Myocyte (in vitro differentiated cells): Measurements from ENCODE around the gene RASSF1. TPM values are rescaled to one million over a fixed set of nuclear protein-coding genes. Genes with fewer than 3 reads are reported as not detected.
"Not testable (repeated sequence)": the region's sequence is repeated elsewhere in the genome, so short reads cannot be mapped to it uniquely, and the experiment has no call there.

Experiments
- DNase-seq: peaks from one replicate; pipeline ENCODE4 v3.0.0-alpha.2; 2012; ENCODE audit warnings: low read depth
- total RNA-seq: library from RNA; depleted of rRNA; stranded (reverse); fragments of >200 nt; gene quantifications from 2 replicates; pipeline ENCODE4 v1.2.3, GENCODE V29; 2014

Gene RASSF1
- total RNA-seq, 1 donor from 2014 or later: 16.2 TPM

DNA sequence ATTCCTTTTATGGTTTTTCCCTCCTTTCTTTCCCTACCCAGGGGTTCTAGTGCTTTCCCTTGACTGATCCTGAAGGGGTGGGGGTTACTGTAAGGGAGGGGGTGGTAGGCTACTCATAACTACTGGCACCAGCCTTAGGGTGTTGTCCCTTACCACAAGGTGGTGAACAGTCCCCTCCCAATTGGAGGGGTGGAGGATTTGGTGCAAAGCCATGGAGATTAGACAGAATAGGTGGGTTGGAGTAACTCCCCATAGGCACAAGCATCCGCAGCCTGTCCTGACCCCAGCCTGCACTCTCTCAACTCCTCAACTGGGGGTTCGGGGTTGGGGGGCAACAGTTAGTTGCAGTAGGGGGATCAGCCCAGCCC, 15.5 kb downstream of the RASSF1 start:
- DNase-seq: no peak

DNA sequence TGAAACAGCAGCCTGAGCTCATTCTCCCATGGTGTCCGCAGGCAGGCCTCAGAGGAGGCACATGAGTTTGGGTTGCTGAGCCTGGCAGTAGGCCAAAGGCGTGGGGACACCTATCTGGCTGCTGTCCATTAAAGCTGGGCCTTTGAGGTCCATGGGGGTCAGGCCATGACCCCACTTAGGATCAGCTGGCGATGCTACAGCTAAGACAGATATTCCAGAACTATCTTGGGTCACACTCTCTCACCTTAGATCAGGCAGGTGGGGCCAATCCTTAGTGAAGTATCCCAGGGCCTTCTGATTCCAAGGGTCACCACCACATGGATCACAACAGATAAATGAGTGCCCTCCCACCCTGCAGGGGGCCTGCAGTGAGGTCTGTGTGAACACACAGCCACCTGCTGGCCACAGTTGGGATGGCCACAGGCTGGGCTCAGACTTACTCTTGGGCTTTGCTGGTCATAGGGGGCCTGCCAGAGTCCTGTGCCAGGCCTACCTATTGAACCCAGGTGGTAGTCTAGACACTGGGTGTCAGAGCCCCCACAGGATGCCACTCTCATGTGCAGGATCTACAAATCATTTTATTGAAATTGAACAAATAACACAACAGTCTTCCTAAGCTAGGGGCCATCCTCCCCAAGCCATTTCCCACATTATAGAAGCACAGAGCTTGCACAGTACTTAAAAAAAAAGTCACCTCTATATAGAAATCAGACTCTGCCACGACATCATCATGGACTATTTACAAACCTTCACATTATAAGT, 16.1 kb downstream of the RASSF1 start:
- DNase-seq: peak; percentile 73

DNA sequence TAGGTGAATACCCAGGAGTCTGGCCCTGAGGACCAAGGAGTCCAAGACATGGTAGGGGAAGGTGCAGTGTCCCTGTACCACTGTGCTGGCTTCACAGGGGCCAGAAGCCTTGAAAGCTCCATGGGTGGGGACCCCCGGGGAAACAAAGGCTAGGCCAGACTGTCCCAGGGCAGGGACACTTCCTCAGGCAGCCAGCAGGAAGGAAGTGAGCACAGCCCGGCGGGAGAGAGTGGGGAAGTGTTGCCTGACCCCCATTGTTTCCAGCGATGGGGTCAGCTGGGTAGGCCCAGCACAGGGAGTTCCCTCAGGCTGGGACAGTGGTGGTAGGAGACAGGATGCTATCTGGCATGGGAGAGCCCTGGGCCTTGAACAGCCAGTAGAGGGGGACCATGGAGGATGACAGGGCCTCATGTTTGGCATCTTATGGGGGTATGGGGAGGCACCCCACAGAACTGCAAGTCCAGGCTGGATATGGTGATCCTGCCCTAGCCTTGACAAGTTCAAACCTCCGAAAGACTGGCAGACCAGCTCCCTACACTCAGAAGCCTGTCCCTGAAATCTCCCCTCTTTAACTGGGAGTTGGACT, 16.9 kb downstream of the RASSF1 start:
- DNase-seq: no peak

DNA sequence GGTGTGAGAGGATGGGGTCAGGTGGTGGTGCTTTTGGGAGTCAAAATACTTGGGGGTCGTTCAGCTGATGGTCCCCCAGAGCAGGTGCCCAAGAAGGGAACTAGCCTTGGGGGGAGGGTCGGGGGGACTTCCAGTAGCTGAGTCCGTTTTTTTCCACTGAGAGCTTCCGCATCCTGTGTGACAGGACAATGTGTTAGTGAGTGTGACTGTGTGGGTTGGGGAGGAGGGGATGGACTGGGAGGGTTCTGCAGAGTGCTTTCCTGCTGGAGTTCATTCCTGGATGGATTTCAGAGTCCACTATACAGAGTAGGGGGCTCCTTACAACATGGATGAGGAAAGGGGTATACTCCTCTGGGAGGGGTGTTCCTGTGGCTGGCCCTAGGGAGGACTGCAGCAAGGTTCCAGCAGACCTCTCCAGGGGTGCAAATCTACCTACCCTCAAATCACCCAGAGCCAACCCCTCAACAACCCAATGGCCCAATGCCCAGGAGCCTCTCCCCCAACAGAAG, 17.5 kb downstream of the RASSF1 start:
- no peak for DNase-seq

DNA sequence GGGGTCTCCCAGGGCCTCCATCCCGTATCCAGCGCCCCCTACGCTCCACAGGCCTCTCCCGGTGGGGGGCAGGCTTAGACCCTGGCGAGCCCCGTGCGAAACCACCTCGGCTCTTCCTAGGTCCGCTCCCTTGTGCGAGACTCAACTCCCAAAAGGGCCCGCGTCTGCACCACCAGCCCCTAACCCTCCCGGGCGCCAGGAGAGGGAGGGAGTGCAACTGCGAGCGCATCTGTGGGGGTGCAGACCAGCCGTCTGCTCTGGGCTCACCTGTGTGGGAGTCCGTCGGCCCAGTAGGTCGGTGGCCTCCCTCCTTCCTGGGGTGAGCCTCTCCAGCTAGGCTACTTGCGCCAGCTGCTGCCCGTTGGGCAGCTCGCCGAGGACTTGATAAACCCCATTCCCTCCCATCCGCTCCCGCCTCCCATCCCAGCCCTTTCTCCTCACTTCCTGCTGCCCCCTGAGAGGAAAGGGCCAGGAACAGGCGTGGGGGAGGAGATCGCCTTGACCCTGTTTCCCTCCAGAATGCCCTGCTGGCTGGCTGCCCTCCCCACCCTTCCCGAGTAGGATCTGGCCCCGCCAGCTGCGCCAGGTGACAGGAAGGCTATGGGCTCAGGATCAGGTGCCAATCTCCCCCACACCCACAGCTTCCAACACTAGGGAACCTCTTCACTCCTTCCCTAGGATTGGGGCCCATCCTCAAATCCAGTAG, 18.1 kb downstream of the RASSF1 start, which contains the start of gene HYAL2:
TSS of gene HYAL2 (minus strand) at position 360 of the 706 bp plus-strand sequence. CDS start 2,256 bp downstream, outside the sequence.
- no peak for DNase-seq

DNA sequence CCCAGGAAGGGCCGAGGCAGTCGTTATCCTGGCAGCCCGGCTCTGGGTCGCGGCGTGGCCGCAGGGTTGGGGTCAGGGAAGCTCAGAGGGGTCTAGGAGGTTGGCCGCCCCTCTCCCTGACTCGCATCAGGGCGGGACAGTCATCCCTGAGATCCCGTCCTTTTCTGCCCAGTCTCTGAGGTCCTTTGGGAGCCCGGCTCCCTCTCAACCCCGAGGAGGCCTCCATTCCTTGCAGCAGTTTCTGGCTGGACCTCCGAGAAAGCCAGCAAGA, 18.6 kb downstream of the RASSF1 start:
- no peak for DNase-seq

DNA sequence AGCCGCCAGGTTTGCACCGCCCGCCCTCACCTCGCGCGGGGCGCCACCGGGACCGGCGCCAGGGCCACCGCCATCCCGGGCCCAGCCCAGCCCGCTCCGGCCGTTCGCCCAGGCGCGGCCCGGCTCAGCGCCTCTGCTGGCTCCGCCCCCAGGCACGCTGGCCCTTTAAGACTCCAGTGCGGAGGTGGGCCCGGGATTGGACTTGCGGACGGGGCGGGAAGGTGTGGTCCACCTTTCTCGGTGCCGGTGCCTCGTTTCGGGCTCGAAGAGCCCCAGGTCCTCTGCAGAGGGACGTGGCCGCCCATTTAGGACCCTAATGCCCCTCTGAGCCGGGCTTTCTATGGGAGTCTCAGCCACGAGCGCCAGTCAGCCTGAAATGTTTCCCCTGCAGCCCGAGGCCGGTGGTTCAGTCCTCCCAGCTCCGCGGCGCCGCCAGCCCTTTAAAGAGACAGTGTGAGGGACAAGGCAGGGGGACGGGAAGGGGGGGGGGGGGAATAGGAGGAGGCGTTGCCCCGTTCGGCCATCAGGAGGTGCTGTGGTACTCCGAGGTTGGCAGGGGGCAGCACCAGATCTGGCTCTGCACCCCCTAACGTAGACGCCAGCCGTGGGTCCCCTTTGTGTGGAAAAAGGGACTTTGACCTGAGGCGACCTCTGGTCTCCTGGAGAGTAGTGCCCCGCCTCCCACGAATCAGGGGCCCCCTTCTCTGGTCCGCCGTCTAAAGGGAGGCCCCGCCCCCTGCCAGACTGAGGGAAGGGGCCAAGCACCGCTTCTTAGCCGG, 19.1 kb downstream of the RASSF1 start:
- peak; percentile 93 for DNase-seq

DNA sequence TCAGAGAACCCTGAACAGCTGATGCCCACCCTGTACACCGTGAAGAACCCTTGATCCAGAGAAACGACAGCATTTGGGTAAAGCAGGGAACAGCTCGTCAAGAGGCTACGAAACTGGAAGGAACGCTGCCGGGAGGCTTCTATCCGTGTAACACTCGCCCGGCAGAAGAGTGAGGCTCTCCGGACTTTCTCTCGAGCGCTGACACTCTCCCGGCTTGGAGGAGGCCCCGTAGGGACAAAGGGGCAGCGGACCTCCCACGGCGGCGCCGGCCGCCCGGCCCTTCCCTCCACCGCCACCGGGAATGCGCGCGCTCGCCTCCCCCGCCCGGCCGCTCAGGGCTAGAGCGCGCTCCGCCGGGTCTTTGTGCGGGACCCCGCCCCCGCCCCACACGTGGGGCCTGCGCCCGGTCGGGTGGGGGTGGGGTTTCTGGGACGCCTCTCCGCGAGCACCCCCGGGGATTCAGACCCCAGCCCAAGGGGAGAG, 19.7 kb downstream of the RASSF1 start:
- DNase-seq: peak; percentile 84

DNA sequence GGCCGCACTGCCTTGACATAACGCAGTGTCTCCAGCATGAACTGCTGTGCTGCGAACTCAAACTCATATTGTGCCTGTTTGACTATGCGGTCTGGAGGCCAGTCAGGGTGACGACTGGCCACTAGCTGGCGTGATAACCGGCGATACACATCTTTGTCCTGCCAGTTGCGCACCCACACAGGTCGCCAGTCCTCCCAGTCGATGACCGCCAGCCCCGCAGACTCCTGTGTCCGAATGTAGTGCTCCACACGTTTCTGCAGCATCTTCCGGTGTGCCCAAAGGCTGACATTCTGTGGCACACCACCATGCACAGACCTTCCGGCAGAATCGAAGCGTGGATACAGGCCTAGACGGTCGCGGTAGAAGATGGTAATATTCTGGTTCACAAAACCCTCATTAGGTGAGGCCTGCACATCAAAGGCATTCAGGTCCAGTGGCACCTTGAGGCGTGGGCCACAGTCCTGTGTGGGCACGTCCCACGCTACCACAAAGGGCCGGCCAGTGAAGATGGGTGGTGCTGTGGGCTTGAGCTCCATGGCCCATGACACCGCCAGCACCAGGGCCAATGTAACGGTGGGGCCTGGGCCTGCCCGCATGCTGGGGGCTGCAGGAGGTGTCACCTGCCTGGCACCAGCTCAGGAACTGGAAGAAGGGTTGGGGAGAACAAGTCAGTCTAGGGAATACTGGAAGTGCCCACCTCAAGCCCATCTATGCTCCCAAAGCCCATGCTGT, 20.6 kb downstream of the RASSF1 start:
- DNase-seq: no peak

DNA sequence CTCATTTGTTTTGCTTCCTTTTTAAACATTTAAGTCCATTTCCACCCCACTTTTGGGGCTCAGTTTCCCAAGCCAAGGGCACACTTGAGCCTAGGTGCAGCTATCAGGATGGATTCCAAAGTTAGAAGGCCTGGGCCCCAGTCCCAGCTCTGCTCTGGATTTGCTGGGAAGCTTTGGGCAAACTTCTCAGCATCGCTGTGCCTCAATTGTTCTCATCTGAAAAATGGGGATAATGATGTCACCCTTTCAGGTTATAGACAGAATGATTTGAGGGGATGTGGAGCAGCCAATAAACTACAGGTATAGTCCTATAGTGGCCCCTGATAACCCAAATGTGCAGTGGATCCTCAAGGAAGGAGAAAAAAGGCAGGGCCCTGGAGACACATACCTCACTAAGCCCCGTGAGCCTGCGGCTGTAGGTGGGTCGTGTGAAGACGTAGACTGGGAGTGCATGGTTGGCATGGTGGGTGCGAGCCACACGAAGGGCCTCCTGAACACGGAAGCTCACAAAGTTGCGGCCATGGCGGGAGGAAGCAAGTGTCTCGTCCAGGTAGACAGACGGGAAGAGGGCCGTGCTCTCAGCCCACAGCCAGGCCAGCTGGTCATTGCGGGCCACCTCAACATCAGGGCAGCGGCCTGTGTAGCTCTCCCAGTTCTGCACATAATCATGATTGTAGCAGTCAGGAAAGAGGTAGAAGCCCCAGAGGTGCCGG, 21.3 kb downstream of the RASSF1 start:
- DNase-seq: no peak

DNA sequence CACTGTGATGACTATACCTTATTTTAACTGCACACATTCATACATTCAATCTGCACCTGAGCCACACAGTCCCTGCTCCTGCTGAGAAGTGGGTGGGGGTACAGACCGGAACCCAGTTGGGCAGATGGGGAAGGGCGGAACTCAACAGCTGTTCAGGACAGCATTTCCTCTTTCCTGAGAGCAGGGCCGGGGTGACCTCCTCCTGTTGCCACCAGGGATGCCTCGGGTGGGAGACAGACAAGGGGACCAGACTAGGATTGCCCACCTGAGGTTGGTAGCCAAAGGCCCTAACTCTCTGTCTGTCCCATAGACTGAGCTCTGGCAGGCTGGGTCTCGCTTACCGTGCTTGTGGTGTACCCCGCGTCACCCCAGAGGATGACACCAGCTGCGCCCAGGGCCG, 22.0 kb downstream of the RASSF1 start:
- DNase-seq: no peak

DNA sequence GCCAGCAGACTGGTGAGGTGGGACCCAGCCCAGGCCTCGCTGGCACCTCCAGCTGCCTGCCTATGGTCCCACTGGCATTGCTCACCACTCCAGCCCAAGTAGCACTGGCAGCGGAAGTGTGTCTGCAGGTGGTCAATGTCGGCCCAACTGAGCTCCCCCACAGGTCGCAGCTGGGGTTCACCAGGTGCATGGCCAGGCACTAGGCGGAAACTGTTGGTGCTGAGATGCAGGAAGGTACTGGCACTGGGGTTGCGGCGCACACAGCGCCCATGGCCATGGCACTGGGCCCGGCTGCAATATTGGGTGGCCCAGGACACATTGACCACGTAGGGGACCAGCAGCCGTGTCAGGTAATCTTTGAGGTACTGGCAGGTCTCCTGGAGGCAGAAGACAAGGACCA, 22.5 kb downstream of the RASSF1 start:
- DNase-seq: no peak

DNA sequence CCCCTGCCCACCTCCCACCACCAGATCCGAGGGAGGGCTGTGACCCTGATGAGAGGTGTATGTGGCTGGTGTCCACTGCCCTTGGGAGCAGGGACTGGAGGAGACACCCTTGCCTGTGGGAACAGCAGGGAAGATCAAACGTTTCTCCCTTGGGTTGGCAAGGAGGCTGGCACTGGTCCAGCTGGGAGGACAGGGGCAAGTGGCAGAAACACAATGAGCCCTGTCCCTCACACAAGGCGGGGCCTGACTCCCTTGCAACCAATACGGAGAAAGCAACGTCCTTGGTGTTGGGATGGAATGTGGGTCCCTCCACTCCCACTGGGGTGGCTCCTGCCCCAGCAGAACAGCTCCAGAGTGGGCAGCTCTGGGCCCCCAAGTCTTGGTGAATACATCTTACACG, 23.3 kb downstream of the RASSF1 start:
- no peak for DNase-seq

DNA sequence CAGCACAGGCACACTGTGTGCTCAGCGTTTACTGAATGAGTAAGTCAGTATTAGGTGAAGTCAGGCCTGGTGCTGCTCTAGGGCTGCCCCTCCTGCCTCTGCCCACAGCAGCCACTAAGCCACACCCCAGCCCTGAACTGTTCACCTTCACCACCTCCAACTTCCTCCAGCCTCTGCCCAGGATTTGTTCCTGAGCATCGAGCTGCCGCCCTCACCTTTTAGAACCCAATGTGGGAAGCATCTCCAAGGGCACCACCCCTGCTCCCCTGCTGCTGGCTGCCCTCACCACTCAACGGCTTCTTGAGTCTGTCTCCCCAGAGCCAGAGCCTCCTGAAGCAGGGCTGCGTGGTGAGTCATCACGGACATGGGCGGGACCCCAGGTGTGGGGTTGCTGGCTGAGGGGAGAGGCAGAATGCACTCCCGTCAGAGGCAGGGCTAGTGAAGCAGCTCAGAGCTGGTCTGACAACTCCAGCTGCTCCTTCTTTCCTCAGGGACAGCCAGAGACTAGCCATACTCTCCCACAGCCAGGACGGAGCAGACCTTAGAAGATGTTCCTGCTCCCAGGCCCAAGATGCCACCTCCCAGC, 23.9 kb downstream of the RASSF1 start:
- DNase-seq: no peak

DNA sequence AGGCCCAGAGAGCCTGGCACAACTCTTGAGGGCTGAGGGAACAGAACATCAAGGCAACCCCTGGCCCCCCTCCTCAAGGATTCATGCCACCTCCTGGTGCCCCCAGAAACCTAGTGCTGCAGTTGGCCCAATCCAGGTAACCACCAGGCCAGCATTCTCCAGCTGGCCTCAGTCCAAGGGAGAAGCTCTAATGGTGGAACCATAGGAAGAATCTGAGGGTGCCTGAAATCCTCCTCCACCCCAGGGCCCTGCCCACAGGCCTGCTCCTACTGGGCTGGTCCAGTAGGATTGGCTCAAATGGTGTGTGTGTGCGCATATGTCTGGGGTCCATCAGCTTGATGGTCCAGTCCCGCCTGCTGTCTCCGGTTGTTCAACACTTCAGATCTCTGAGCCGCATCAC, 25.8 kb downstream of the RASSF1 start:
- DNase-seq: no peak

DNA sequence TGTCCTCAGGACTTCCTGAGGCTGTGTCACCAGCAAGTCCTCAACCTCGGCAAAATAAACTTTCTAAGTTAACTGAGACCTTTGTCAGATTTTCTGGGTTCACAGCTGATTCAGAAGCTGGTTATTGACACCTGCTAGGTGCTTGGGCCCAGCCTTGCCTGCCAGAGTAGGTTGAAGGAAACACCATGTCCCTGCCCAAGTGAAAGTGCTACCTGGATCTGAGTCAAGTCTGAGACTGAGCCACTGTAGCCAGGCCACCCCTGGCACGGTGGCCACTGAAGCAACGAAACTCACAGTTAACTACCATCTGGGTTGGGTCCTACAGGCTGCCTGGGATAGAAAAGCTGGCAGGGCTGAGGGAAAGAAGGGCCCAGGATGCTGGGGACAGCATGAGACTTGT, 26.3 kb downstream of the RASSF1 start:
- DNase-seq: no peak

DNA sequence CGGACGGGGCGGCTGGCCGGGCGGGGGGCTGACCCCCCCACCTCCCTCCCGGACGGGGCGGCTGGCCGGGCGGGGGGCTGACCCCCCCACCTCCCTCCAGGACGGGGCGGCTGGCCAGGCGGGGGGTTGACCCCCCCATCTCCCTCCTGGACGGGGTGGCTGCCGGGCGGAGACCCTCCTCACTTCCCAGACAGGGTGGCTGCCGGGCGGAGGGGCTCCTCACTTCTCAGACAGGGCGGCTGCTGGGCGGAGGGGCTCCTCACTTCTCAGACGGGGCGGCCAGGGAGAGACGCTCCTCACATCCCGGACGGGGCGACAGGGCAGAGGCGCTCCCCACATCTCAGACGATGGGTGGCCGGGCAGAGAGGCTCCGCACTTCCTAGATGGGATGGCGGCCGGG, 28.6 kb downstream of the RASSF1 start:
- not testable (repeated sequence) for DNase-seq

DNA sequence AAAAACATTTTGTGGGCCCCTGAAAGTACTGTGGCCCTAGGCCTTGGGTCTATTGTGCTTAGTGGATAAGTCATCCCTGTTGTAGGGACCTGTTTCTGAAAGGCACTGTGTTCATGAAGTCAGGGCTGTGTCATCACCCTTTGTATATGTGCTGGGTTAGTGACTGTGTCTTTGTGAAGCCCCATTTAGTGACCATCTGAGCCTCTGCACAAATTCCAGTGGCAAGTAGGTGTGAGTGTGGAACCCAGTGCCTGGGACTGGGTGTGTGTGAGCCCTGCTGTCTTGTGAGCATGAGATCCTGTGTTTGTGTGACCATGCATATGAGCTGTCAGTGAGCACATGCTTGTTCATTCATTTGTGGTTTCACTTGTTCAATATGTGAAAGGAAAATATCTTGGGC, 36.0 kb downstream of the RASSF1 start:
- no peak for DNase-seq

DNA sequence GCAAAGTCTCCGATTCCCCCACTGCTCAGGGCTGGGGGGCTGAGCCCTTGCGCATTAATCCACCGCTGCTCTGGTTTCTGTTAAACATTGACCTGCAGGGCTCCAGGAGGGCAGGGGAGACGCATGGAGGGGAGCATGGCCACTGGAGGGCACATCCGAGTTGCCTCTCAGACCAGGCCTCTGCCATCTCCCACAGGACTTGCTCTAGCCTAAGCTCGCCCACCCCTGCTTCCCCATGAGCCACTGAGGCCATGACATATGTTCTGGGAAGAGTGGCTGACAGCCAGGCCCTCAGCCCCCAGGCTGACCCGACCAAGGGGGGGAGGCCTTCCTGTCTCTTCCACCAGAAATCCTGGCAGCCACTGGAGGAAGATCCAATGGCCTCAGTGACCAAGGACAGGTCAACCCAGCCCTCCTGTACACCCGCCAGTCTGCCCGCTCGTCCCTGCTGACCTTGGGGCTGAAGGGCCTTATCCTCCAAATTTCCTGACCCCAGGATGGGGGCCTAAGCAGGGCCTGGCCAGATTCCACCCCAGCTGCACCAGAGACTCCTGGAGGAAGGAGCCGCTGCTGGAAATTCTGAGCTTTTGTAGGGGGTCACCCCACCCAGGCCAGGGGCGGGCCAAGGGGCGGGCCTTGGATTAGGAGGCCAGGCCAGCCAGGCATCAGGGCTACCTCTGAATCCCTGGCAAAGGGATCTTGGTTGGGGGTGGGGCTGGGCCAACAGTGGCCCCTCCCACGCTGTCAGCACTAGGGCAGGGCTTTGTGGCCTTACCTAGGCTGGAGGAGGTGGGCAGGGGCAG, 37.4 kb downstream of the RASSF1 start, which contains the start of gene HYAL1:
TSS of gene HYAL1 (minus strand) at position 562 of the 803 bp plus-strand sequence. CDS start 618 bp downstream, outside the sequence.
- DNase-seq: no peak
